GM23338 (cell line): ENCODE results near the gene NKD1. TPM values are rescaled to one million over a fixed set of nuclear protein-coding genes. Genes with fewer than 3 reads are reported as not detected.

Source experiments
- ATAC-seq: fragments of 200-7000 bp; cut with Tn5 transposase; 3 replicates; pipeline ENCODE4 v1.9.1; 2020
- DNase-seq: peaks from one replicate; pipeline ENCODE4 v3.0.0-alpha.2; 2015; ENCODE audit warnings: low spot score
- H2AFZ ChIP-seq: fragments of 200-600 bp; sonication (generic); 2 replicates; pipeline ENCODE4 v1.8.0; 2016; ENCODE audit warnings: antibody characterized with exemption, mild to moderate bottlenecking, moderate library complexity
- H3F3A ChIP-seq: fragments of 200-600 bp; sonication (generic); replicated peaks from 2 replicates; pipeline ENCODE4 v1.8.0; 2017; ENCODE audit warnings: antibody characterized with exemption, mixed run types, low read depth
- H3K27ac ChIP-seq: fragments of 200-600 bp; sonication (generic); 2 replicates; pipeline ENCODE4 v1.6.1; 2016; ENCODE audit warnings: low read depth
- H3K27me3 ChIP-seq: fragments of 200-600 bp; sonication (generic); 2 replicates; pipeline ENCODE4 v1.8.0; 2016; ENCODE audit warnings: mild to moderate bottlenecking, mixed run types, moderate library complexity; ENCODE audit not compliant: insufficient read depth
- H3K36me3 ChIP-seq: fragments of 200-600 bp; sonication (generic); 2 replicates; pipeline ENCODE4 v1.8.0; 2016; ENCODE audit warnings: mild to moderate bottlenecking; ENCODE audit not compliant: insufficient read depth
- H3K4me1 ChIP-seq: fragments of 200-600 bp; sonication (generic); 2 replicates; pipeline ENCODE4 v1.8.0; 2016; ENCODE audit warnings: mild to moderate bottlenecking, moderate library complexity; ENCODE audit not compliant: insufficient read depth
- H3K4me2 ChIP-seq: fragments of 200-600 bp; sonication (generic); 2 replicates; pipeline ENCODE4 v1.7.1; 2017; ENCODE audit warnings: mixed run types
- H3K4me3 ChIP-seq: fragments of 200-600 bp; sonication (generic); 2 replicates; pipeline ENCODE4 v1.6.1; 2016; ENCODE audit warnings: mixed run types
- H3K79me2 ChIP-seq: fragments of 200-600 bp; sonication (generic); replicated peaks from 2 replicates; pipeline ENCODE4 v1.8.0; 2017; ENCODE audit warnings: mild to moderate bottlenecking; ENCODE audit not compliant: insufficient read depth
- H3K9me2 ChIP-seq: fragments of 200-600 bp; sonication (generic); 2 replicates; pipeline ENCODE4 v1.8.0; 2017; ENCODE audit not compliant: insufficient read depth
- H4K20me1 ChIP-seq: fragments of 200-600 bp; sonication (generic); replicated peaks from 2 replicates; pipeline ENCODE4 v1.8.0; 2017; ENCODE audit warnings: mild to moderate bottlenecking; ENCODE audit not compliant: insufficient read depth
- H3K27ac Mint-ChIP-seq: 2 replicates; pipeline ENCODE4 v1.8.0; 2020; ENCODE audit warnings: inconsistent platforms, mild to moderate bottlenecking, moderate library complexity, mixed read lengths
- H3K27me3 Mint-ChIP-seq: 3 replicates; pipeline ENCODE4 v1.8.0; 2022; ENCODE audit warnings: low read depth, mild to moderate bottlenecking, moderate library complexity, mixed read lengths, inconsistent platforms; ENCODE audit not compliant: insufficient read depth, poor library complexity
- H3K36me3 Mint-ChIP-seq: 3 replicates; pipeline ENCODE4 v1.8.0; 2021; ENCODE audit warnings: low read depth, mild to moderate bottlenecking, inconsistent platforms, moderate library complexity, mixed read lengths
- H3K4me1 Mint-ChIP-seq: 3 replicates; pipeline ENCODE4 v1.8.0; 2020; ENCODE audit warnings: mild to moderate bottlenecking, inconsistent platforms, mixed read lengths
- H3K4me3 Mint-ChIP-seq: 3 replicates; pipeline ENCODE4 v1.8.0; 2021; ENCODE audit warnings: moderate library complexity, mild to moderate bottlenecking, inconsistent platforms, mixed read lengths
- H3K9me3 Mint-ChIP-seq: 3 replicates; pipeline ENCODE4 v1.8.0; 2020; ENCODE audit warnings: moderate library complexity, mild to moderate bottlenecking, inconsistent platforms, mixed read lengths
- CREB1 ChIP-seq: fragments of 250-450 bp; sonication (Bioruptor Pico); IDR thresholded peaks from 2 replicates; pipeline ENCODE4 v1.5.0; 2020; ENCODE audit warnings: low read depth, mild to moderate bottlenecking, moderate library complexity
- EZH2 ChIP-seq: fragments of 200-600 bp; sonication (generic); IDR thresholded peaks from one replicate; pipeline ENCODE4 v1.8.0; 2017; ENCODE audit warnings: antibody characterized with exemption, mild to moderate bottlenecking, low read depth; ENCODE audit not compliant: unreplicated experiment
- JUNB ChIP-seq: IDR thresholded peaks from one replicate; pipeline ENCODE4 v1.6.1; 2016; ENCODE audit warnings: antibody characterized with exemption; ENCODE audit not compliant: unreplicated experiment
- POLR2AphosphoS5 ChIP-seq: IDR thresholded peaks from 2 replicates; pipeline ENCODE4 v1.6.1; 2016; ENCODE audit warnings: antibody characterized with exemption, low read depth
- ZNF114 ChIP-seq: fragments of 250-450 bp; sonication (Bioruptor Pico); IDR thresholded peaks from 2 replicates; pipeline ENCODE4 v1.5.0; 2020; ENCODE audit warnings: mild to moderate bottlenecking, moderate library complexity
- ZNF331 ChIP-seq: fragments of 250-450 bp; sonication (Bioruptor Pico); IDR thresholded peaks from 2 replicates; pipeline ENCODE4 v1.5.0; 2020; ENCODE audit warnings: low read depth, mild to moderate bottlenecking, moderate library complexity
- polyA plus RNA-seq: library from polyadenylated mRNA; unstranded; fragments of >200 nt; fragmentation: Nextera tagmentation; extraction: Ambion mirVana; gene quantifications from 2 replicates; pipeline ENCODE4 v1.2.1, GENCODE V29; 2016
- total RNA-seq: library from RNA; depleted of rRNA; stranded (reverse); fragments of >200 nt; shearing (Covaris generic); gene quantifications from 2 replicates; pipeline ENCODE4 v1.2.3, GENCODE V29; 2014
- TF ChIP-seq, protein P1 (sequence below), 2 experiments: fragments of 200-600 bp in 1 of 2; sonication (generic) in 1 of 2; conservative IDR thresholded peaks; 2 replicates each; pipeline versions ENCODE4 v1.5.1 to v1.6.1; 2016 to 2017; ENCODE audit warnings: antibody characterized with exemption in 2 of 2, low read depth in 2 of 2, mild to moderate bottlenecking in 2 of 2, moderate library complexity in 1 of 2
- TF ChIP-seq, protein P2 (sequence below): IDR thresholded peaks from 2 replicates; pipeline ENCODE4 v1.6.1; 2016; ENCODE audit warnings: antibody characterized with exemption

Gene NKD1
- total and polyA plus RNA-seq, 2 experiments from 2014 or later = 2.1 to 2.3 TPM

DNA sequence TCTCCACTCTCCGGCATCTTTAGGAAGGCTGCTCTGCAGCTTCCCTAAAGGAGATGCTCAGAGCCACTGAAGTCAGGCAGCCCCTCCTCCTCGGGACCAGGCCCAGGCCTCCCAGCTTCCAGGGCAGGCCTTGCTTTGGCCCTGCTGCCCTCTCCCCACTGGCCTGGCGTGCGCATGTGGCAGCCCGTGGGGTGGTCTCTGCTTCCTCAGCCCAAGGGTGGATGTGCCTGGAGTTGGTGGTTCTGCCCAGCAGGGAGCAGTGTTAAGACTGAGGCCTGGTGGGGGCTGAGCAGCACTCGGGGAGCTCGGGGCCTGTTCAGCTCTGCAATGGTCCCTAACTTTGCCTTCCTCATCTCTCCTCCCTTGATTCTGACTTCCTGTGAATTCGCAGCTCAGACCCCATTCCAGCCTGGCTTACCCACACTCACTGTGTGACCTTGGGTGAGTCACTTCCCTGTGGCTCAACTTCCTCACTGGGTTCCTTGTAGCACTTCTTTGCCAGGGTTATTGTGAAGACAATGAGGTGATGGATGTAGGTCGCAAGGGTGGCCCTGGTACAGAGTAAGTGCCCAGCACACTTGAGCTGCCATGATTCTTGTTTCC, 63.2 kb downstream of the NKD1 start:
- Mint-ChIP-seq H3K27me3 (peaks cover 20% of the 10 kb centered on the region), H3K27ac (no peak overlapping the region), H3K9me3 (no peaks in the 10 kb centered on the region; the same call in 2 of the 3 replicates), H3K4me3 (no peak overlapping the region), H3K4me1 (peaks cover 25% of the 10 kb centered on the region), H3K36me3 (no peaks in the 10 kb centered on the region; the same call in 2 of the 3 replicates)
- H3K9me2 ChIP-seq = no peaks in the 10 kb centered on the region
- H3K4me2 ChIP-seq = no peak overlapping the region
- H3K4me3 ChIP-seq = no peak overlapping the region
- no peaks in the 10 kb centered on the region for H4K20me1 ChIP-seq
- H3K27me3 ChIP-seq = no peaks in the 10 kb centered on the region
- no peaks in the 10 kb centered on the region for H3K79me2 ChIP-seq
- TF ChIP-seq ZNF331 (CRISPR knock-in tag) = no peak
- TF ChIP-seq JUNB = no peak
- TF ChIP-seq EZH2 = no peak
- TF ChIP-seq, protein P1, sequence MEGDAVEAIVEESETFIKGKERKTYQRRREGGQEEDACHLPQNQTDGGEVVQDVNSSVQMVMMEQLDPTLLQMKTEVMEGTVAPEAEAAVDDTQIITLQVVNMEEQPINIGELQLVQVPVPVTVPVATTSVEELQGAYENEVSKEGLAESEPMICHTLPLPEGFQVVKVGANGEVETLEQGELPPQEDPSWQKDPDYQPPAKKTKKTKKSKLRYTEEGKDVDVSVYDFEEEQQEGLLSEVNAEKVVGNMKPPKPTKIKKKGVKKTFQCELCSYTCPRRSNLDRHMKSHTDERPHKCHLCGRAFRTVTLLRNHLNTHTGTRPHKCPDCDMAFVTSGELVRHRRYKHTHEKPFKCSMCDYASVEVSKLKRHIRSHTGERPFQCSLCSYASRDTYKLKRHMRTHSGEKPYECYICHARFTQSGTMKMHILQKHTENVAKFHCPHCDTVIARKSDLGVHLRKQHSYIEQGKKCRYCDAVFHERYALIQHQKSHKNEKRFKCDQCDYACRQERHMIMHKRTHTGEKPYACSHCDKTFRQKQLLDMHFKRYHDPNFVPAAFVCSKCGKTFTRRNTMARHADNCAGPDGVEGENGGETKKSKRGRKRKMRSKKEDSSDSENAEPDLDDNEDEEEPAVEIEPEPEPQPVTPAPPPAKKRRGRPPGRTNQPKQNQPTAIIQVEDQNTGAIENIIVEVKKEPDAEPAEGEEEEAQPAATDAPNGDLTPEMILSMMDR (conservative IDR thresholded peaks at IDR 0.05; ENCODE audit: low read depth in 2 of 2) = peak in 1 of 2 experiments; percentile 23; a peak in 2 of 4 replicates
- 0 out of 2 replicates have a peak, but pooled peaks cover 3% of the 10 kb centered on the region for H3F3A ChIP-seq
- no peak overlapping the region for H3K27ac ChIP-seq
- ATAC-seq (peak; percentile 43), DNase-seq (no peak)
- no peak overlapping the region for H2AFZ ChIP-seq
- H3K4me1 ChIP-seq = no peaks in the 10 kb centered on the region
- H3K36me3 ChIP-seq = no peaks in the 10 kb centered on the region

DNA sequence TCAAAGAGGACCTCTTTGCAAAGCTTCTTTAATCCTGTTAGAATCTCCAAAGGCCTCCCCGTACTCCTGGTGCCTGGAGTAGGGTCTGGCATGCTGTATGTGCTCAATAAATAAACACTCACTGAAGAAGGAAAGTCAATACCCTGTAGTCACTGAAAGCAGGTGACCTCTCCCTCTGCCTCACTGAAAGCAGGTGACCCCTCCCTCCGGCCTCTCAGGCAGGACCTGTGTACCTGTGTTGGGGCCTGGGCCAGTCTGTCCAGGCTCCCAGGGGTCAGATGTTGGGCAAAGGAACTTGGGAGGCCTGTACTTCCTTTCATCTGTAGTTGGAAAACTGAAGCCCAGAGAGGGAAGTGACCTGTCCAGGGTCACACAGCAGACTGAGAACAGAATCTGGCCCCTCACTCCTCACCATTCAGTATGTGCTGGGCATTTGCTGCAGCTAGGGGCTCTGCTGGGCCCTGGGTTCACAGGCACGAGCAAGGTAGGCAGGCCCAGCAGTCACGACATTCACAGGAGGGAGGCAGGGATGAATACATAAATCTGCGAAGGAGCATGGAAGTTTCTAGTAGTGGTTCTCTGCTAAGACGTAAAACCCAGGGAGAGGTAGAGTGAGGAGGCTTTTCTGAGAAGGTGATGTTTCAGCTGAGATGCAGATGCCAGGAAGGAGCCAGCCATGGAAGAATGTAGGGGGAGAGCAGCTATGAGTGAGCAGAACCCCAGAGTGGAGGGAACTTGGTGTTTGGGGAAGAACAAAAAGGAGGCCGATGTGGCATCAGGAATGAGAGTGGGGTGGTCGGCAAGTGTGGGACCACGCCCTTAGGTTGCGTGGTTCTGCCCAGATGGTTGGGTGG, 64.0 kb downstream of the NKD1 start:
- Histone ChIP-seq H3K9me2 (no peaks in the 10 kb centered on the region), H3K79me2 (no peaks in the 10 kb centered on the region), H3K4me1 (peaks cover 2% of the 10 kb centered on the region), H3K4me3 (no peak overlapping the region), H3K36me3 (no peaks in the 10 kb centered on the region), H3K4me2 (no peak overlapping the region), H3K27me3 (no peaks in the 10 kb centered on the region), H3K27ac (no peak overlapping the region), H3F3A (0 out of 2 replicates have a peak, but pooled peaks cover 3% of the 10 kb centered on the region), H4K20me1 (no peaks in the 10 kb centered on the region), H2AFZ (no peak overlapping the region)
- no peaks in the 10 kb centered on the region; the same call in 2 of the 3 replicates for H3K36me3 Mint-ChIP-seq
- no peaks in the 10 kb centered on the region; the same call in 2 of the 3 replicates for H3K9me3 Mint-ChIP-seq
- ATAC-seq (no peak), DNase-seq (no peak)
- no peak overlapping the region for H3K27ac Mint-ChIP-seq
- H3K4me3 Mint-ChIP-seq = no peak overlapping the region
- H3K4me1 Mint-ChIP-seq = peaks cover 23% of the 10 kb centered on the region
- TF ChIP-seq ZNF331 (CRISPR knock-in tag) (no peak), EZH2 (no peak), POLR2AphosphoS5 (no peak), CREB1 (CRISPR knock-in tag) (no peak), ZNF114 (CRISPR knock-in tag) (no peak)
- TF ChIP-seq, protein P2, sequence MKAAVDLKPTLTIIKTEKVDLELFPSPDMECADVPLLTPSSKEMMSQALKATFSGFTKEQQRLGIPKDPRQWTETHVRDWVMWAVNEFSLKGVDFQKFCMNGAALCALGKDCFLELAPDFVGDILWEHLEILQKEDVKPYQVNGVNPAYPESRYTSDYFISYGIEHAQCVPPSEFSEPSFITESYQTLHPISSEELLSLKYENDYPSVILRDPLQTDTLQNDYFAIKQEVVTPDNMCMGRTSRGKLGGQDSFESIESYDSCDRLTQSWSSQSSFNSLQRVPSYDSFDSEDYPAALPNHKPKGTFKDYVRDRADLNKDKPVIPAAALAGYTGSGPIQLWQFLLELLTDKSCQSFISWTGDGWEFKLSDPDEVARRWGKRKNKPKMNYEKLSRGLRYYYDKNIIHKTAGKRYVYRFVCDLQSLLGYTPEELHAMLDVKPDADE = no peak
- H3K27me3 Mint-ChIP-seq = peaks cover 16% of the 10 kb centered on the region
